HEK293 (cell line): ENCODE measurements around the gene TOM1L2.

Experiments
- BCL11B ChIP-seq: fragments of 450-650 bp; formaldehyde crosslinking; IDR thresholded peaks from 2 replicates; pipeline ENCODE4 v1.5.1; 2016; ENCODE audit warnings: low read depth, missing biosample characterization, missing genetic modification characterization
- KLF10 ChIP-seq: fragments of 450-650 bp; IDR thresholded peaks from 2 replicates; pipeline ENCODE4 v1.5.1; 2018; ENCODE audit warnings: missing biosample characterization, mild to moderate bottlenecking, missing genetic modification characterization
- MZF1 ChIP-seq: fragments of 450-650 bp; formaldehyde crosslinking; IDR thresholded peaks from 2 replicates; pipeline ENCODE4 v1.5.1; 2017; ENCODE audit warnings: missing biosample characterization, missing genetic modification characterization, borderline replicate concordance
- PATZ1 ChIP-seq: fragments of 450-650 bp; formaldehyde crosslinking; IDR thresholded peaks from 2 replicates; pipeline ENCODE4 v1.5.1; 2016; ENCODE audit warnings: missing biosample characterization, missing genetic modification characterization
- REST ChIP-seq: fragments of 450-650 bp; formaldehyde crosslinking; IDR thresholded peaks from 2 replicates; pipeline ENCODE4 v1.5.1; 2016; ENCODE audit warnings: missing biosample characterization, missing genetic modification characterization
- SALL2 ChIP-seq: fragments of 450-650 bp; formaldehyde crosslinking; IDR thresholded peaks from 2 replicates; pipeline ENCODE4 v1.5.0; 2017; ENCODE audit warnings: missing biosample characterization, mild to moderate bottlenecking, missing genetic modification characterization, borderline replicate concordance
- SCRT2 ChIP-seq: fragments of 450-650 bp; formaldehyde crosslinking; IDR thresholded peaks from 2 replicates; pipeline ENCODE4 v1.5.1; 2016; ENCODE audit warnings: missing biosample characterization, missing genetic modification characterization
- SP2 ChIP-seq: fragments of 450-650 bp; formaldehyde crosslinking; IDR thresholded peaks from 2 replicates; pipeline ENCODE4 v1.5.1; 2016; ENCODE audit warnings: missing biosample characterization, missing genetic modification characterization
- TCF7L2 ChIP-seq: IDR thresholded peaks from 2 replicates; pipeline ENCODE4 v1.6.1; 2011; ENCODE audit warnings: low read depth, mild to moderate bottlenecking, inconsistent platforms, low read length, moderate library complexity, borderline replicate concordance
- YY2 ChIP-seq: fragments of 450-650 bp; formaldehyde crosslinking; IDR thresholded peaks from 2 replicates; pipeline ENCODE4 v1.5.1; 2016; ENCODE audit warnings: missing biosample characterization, missing genetic modification characterization
- ZBTB26 ChIP-seq: fragments of 450-650 bp; formaldehyde crosslinking; optimal IDR thresholded peaks from 2 replicates; pipeline ENCODE3; 2016; ENCODE audit warnings: missing biosample characterization, mild to moderate bottlenecking, missing genetic modification characterization
- ZBTB6 ChIP-seq: fragments of 450-650 bp; formaldehyde crosslinking; IDR thresholded peaks from 2 replicates; pipeline ENCODE4 v1.5.1; 2017; ENCODE audit warnings: missing biosample characterization, missing genetic modification characterization
- ZBTB8A ChIP-seq: fragments of 450-650 bp; formaldehyde crosslinking; IDR thresholded peaks from 2 replicates; pipeline ENCODE4 v1.5.1; 2016; ENCODE audit warnings: missing biosample characterization, missing genetic modification characterization
- ZFP3 ChIP-seq: fragments of 450-650 bp; formaldehyde crosslinking; IDR thresholded peaks from 2 replicates; pipeline ENCODE4 v1.5.1; 2016; ENCODE audit warnings: low read depth, missing biosample characterization, missing genetic modification characterization
- ZNF140 ChIP-seq: fragments of 450-650 bp; formaldehyde crosslinking; IDR thresholded peaks from 2 replicates; pipeline ENCODE4 v1.5.1; 2016; ENCODE audit warnings: missing biosample characterization, missing genetic modification characterization
- ZNF148 ChIP-seq: fragments of 450-650 bp; formaldehyde crosslinking; IDR thresholded peaks from 2 replicates; pipeline ENCODE4 v1.5.0; 2017; ENCODE audit warnings: missing biosample characterization, missing genetic modification characterization, borderline replicate concordance
- ZNF211 ChIP-seq: fragments of 450-650 bp; formaldehyde crosslinking; IDR thresholded peaks from 2 replicates; pipeline ENCODE4 v1.5.1; 2016; ENCODE audit warnings: low read depth, missing biosample characterization, missing genetic modification characterization
- ZNF280C ChIP-seq: fragments of 450-650 bp; formaldehyde crosslinking; IDR thresholded peaks from 2 replicates; pipeline ENCODE4 v1.5.1; 2016; ENCODE audit warnings: missing biosample characterization, missing genetic modification characterization
- ZNF335 ChIP-seq: fragments of 450-650 bp; formaldehyde crosslinking; conservative IDR thresholded peaks from 2 replicates; pipeline ENCODE4 v1.5.1; 2016; ENCODE audit warnings: missing biosample characterization, missing genetic modification characterization
- ZNF37A ChIP-seq: fragments of 450-650 bp; IDR thresholded peaks from 2 replicates; pipeline ENCODE4 v1.5.1; 2018; ENCODE audit warnings: missing biosample characterization, missing genetic modification characterization
- ZNF530 ChIP-seq: fragments of 450-650 bp; formaldehyde crosslinking; IDR thresholded peaks from 2 replicates; pipeline ENCODE4 v1.5.1; 2016; ENCODE audit warnings: low read depth, missing biosample characterization, missing genetic modification characterization
- ZNF623 ChIP-seq: fragments of 450-650 bp; formaldehyde crosslinking; IDR thresholded peaks from 2 replicates; pipeline ENCODE4 v1.5.1; 2016; ENCODE audit warnings: missing biosample characterization, missing genetic modification characterization
- ZNF629 ChIP-seq: fragments of 450-650 bp; formaldehyde crosslinking; IDR thresholded peaks from 2 replicates; pipeline ENCODE4 v1.5.1; 2017; ENCODE audit warnings: missing biosample characterization, missing genetic modification characterization
- ZNF654 ChIP-seq: fragments of 450-650 bp; formaldehyde crosslinking; IDR thresholded peaks from 2 replicates; pipeline ENCODE4 v1.5.1; 2016; ENCODE audit warnings: low read depth, missing biosample characterization, missing genetic modification characterization
- ZNF677 ChIP-seq: fragments of 450-650 bp; IDR thresholded peaks from 2 replicates; pipeline ENCODE4 v1.5.0; 2018; ENCODE audit warnings: missing biosample characterization, mild to moderate bottlenecking, missing genetic modification characterization, moderate library complexity
- ZNF76 ChIP-seq: fragments of 450-650 bp; formaldehyde crosslinking; IDR thresholded peaks from 2 replicates; pipeline ENCODE4; 2016; ENCODE audit warnings: low read depth, missing biosample characterization, missing genetic modification characterization, borderline replicate concordance

TOM1L2 gene

GRCh38 chr17:17839791-17840707 is 132.2 kb downstream of the TOM1L2 start (continued):
- TF ChIP-seq REST (tag by site-specific recombination), result no peak
- TF ChIP-seq ZNF280C, result no peak
- peak; percentile 71 for TF ChIP-seq ZNF335 (tag by site-specific recombination)
- peak; percentile 74; the same call in 1 of the 2 replicates for TF ChIP-seq KLF10 (tag by site-specific recombination)
- TF ChIP-seq ZBTB8A, result peak; percentile 92
- TF ChIP-seq YY2 (tag by site-specific recombination), result no peak
- TF ChIP-seq TCF7L2, result no peak
- no peak for TF ChIP-seq ZNF211
- peak; percentile 43; the same call in 1 of the 2 replicates for TF ChIP-seq BCL11B
- no peak for TF ChIP-seq SCRT2 (tag by site-specific recombination)
- TF ChIP-seq ZNF629, result peak; percentile 64
- TF ChIP-seq ZFP3, result no peak
- TF ChIP-seq ZBTB6 (tag by site-specific recombination), result no peak
- no peak for TF ChIP-seq ZNF148 (tag by site-specific recombination)
- TF ChIP-seq ZNF530, result no peak
- TF ChIP-seq ZBTB26, result peak; percentile 89
- TF ChIP-seq ZNF140 (tag by site-specific recombination), result no peak
- peak; percentile 98 for TF ChIP-seq PATZ1 (tag by site-specific recombination)
- 0 out of 2 replicates have a peak, but pooled peaks have one; percentile 40 for TF ChIP-seq MZF1 (tag by site-specific recombination)
- TF ChIP-seq ZNF76 (tag by site-specific recombination), result peak; percentile 61
- TF ChIP-seq SP2 (tag by site-specific recombination), result peak; percentile 74
- no peak for TF ChIP-seq ZNF654 (tag by site-specific recombination)
- no peak for TF ChIP-seq ZNF677
- 0 out of 2 replicates have a peak, but pooled peaks have one; percentile 53 for TF ChIP-seq ZNF37A (tag by site-specific recombination)
- TF ChIP-seq ZNF623 (tag by site-specific recombination), result peak; percentile 23; the same call in 1 of the 2 replicates
- TF ChIP-seq SALL2 (tag by site-specific recombination), result no peak
